ENCODE measurements around the gene ISX. TPM values are rescaled to one million over a fixed set of nuclear protein-coding genes. Genes with fewer than 3 reads are reported as not detected.

The ISX gene
- total RNA-seq, 2 experiments from 2014 or later: not detected

DNA sequence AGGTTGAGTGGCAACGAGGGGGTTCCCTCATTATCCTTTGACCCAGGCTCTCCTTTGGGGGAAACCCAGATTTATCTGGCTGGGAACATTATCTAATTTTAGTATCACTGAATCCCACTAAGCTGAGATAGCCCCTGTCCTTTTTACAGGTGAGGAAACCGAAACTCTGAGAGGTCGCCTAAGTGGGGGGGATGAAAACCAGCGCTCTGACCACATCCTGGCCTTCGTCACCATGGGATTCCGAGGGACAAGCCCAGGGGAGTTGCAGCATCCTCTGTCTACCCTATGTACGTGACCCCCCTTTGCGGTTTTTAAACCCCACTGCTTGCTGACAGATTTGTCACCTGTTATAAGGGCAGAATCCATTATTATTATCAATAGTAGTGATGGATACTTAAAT lies 61.0 kb downstream of the ISX start:
- no peak overlapping the region for H3K4me3 Mint-ChIP-seq
- H3K27ac Mint-ChIP-seq: no peak overlapping the region
- TF ChIP-seq, protein P1, sequence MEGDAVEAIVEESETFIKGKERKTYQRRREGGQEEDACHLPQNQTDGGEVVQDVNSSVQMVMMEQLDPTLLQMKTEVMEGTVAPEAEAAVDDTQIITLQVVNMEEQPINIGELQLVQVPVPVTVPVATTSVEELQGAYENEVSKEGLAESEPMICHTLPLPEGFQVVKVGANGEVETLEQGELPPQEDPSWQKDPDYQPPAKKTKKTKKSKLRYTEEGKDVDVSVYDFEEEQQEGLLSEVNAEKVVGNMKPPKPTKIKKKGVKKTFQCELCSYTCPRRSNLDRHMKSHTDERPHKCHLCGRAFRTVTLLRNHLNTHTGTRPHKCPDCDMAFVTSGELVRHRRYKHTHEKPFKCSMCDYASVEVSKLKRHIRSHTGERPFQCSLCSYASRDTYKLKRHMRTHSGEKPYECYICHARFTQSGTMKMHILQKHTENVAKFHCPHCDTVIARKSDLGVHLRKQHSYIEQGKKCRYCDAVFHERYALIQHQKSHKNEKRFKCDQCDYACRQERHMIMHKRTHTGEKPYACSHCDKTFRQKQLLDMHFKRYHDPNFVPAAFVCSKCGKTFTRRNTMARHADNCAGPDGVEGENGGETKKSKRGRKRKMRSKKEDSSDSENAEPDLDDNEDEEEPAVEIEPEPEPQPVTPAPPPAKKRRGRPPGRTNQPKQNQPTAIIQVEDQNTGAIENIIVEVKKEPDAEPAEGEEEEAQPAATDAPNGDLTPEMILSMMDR (IDR thresholded peaks at IDR 0.05): no peak
- ChIA-PET CTCF (no interaction called here), POLR2A (no interaction called here)
- H3K4me1 Mint-ChIP-seq (ENCODE audit: low read depth): no peaks in the 10 kb centered on the region
- ATAC-seq (ENCODE audit: poor library complexity): no peak
- intact Hi-C loops (cut with DNase I, micrococcal nuclease): no loop called here
- H3K36me3 ChIP-seq (ENCODE audit: insufficient read depth, low read length): no peaks in the 10 kb centered on the region
- H3K36me3 Mint-ChIP-seq (ENCODE audit: low read depth): no peaks in the 10 kb centered on the region
- H3K4me1 ChIP-seq (ENCODE audit: insufficient read depth, low read length): no peaks in the 10 kb centered on the region
- peaks cover 7 to 18% of the 10 kb centered on the region in 2 experiments for H3K27me3 ChIP-seq (ENCODE audit: control insufficient read depth in 1 of 2, insufficient read depth in 2 of 2, low read length in 2 of 2)
- H3K4me3 ChIP-seq (ENCODE audit: low read length): no peak overlapping the region
- H3K27me3 Mint-ChIP-seq: peaks cover 61% of the 10 kb centered on the region
- no peak for DNase-seq
- no peaks in the 10 kb centered on the region for H3K9me3 Mint-ChIP-seq
- no peak overlapping the region for H3K27ac ChIP-seq (ENCODE audit: low read depth in 1 of 2, low read length in 2 of 2)
- no peaks in the 10 kb centered on the region for H3K9me3 ChIP-seq (ENCODE audit: control insufficient read depth in 1 of 2, insufficient read depth in 1 of 2, low read length in 2 of 2)

DNA sequence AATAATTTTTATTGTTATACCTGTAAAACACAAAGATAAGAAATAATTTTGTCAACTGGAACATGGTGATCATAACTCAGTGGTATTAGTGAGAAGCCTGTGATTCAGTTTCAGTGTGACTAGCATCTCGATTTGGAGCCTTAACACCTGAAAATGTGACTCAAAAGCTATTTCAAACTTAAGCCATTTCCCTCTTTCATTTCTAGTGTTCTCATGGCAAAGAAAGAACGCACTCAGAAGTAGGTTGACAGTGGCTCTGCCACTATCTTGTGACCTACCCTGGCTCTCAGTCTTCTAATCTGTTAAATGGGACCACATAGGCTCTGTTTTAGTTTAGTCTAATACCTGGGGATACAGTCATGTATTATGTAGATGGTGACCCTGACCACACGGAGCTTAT lies 62.7 kb downstream of the ISX start:
- DNase-seq (no peak), ATAC-seq (ENCODE audit: poor library complexity) (no peak)
- ChIA-PET CTCF (no interaction called here), POLR2A (no interaction called here)
- no peak overlapping the region for H3K4me3 Mint-ChIP-seq
- H3K9me3 Mint-ChIP-seq: no peaks in the 10 kb centered on the region
- intact Hi-C loops (cut with DNase I, micrococcal nuclease): no loop called here
- no peaks in the 10 kb centered on the region for H3K36me3 Mint-ChIP-seq (ENCODE audit: low read depth)
- Histone ChIP-seq H3K27ac (ENCODE audit: low read depth in 1 of 2, low read length in 2 of 2) (no peak overlapping the region), H3K9me3 (ENCODE audit: control insufficient read depth in 1 of 2, insufficient read depth in 1 of 2, low read length in 2 of 2) (no peaks in the 10 kb centered on the region), H3K4me3 (ENCODE audit: low read length) (no peak overlapping the region), H3K4me1 (ENCODE audit: insufficient read depth, low read length) (no peaks in the 10 kb centered on the region), H3K36me3 (ENCODE audit: insufficient read depth, low read length) (no peaks in the 10 kb centered on the region), H3K27me3 (ENCODE audit: control insufficient read depth in 1 of 2, insufficient read depth in 2 of 2, low read length in 2 of 2) (peaks cover 12 to 23% of the 10 kb centered on the region in 2 experiments)
- H3K27me3 Mint-ChIP-seq: peaks cover 71% of the 10 kb centered on the region
- no peak overlapping the region for H3K27ac Mint-ChIP-seq
- TF ChIP-seq, protein P1 (IDR thresholded peaks at IDR 0.05): no peak
- no peaks in the 10 kb centered on the region for H3K4me1 Mint-ChIP-seq (ENCODE audit: low read depth)

DNA sequence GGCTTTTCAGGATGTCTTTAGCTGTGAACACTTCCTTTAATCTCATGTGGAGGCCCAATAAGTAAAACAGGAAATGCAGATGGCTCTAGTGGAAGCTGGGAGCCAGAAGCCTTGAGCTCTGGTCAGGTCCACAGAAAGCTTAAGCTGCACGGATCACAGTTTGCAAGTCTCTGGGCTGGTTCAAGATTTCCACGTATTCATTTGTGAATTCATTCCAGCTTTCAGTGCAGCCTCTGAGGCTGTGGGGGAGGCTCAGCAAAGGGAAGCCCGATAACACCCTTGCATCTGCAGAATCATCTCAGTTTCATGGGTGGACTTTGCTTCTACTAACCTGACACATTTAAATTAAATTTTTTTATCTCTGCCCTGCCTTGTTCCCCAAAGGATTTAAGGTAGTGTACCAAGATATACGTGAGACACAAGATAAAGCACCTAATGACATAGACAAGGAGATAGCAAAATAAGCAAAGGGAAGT lies 65.6 kb downstream of the ISX start:
- ChIA-PET CTCF (no interaction called here), POLR2A (no interaction called here)
- no peak overlapping the region for H3K4me3 Mint-ChIP-seq

More for the DNA sequence above, 65.6 kb downstream of the ISX start:
- H3K36me3 Mint-ChIP-seq (ENCODE audit: low read depth): no peaks in the 10 kb centered on the region
- Histone ChIP-seq H3K36me3 (ENCODE audit: insufficient read depth, low read length) (no peaks in the 10 kb centered on the region), H3K9me3 (ENCODE audit: control insufficient read depth in 1 of 2, insufficient read depth in 1 of 2, low read length in 2 of 2) (no peaks in the 10 kb centered on the region), H3K4me1 (ENCODE audit: insufficient read depth, low read length) (no peaks in the 10 kb centered on the region), H3K27ac (ENCODE audit: low read depth in 1 of 2, low read length in 2 of 2) (no peak overlapping the region), H3K27me3 (ENCODE audit: control insufficient read depth in 1 of 2, insufficient read depth in 2 of 2, low read length in 2 of 2) (peaks cover 18 to 34% of the 10 kb centered on the region in 2 experiments), H3K4me3 (ENCODE audit: low read length) (no peak overlapping the region)
- no peak overlapping the region for H3K27ac Mint-ChIP-seq
- ATAC-seq (ENCODE audit: poor library complexity): no peak
- peaks cover 54% of the 10 kb centered on the region for H3K27me3 Mint-ChIP-seq
- DNase-seq: no peak
- no peaks in the 10 kb centered on the region for H3K4me1 Mint-ChIP-seq (ENCODE audit: low read depth)
- intact Hi-C loops (cut with DNase I, micrococcal nuclease): no loop called here
- no peaks in the 10 kb centered on the region for H3K9me3 Mint-ChIP-seq
- TF ChIP-seq, protein P1 (IDR thresholded peaks at IDR 0.05): no peak
